ENCODE results near the gene MLLT10.
A peak's percentile ranks its signal among the peaks of the same experiment; 100 is the strongest.

Gene MLLT10

DNA sequence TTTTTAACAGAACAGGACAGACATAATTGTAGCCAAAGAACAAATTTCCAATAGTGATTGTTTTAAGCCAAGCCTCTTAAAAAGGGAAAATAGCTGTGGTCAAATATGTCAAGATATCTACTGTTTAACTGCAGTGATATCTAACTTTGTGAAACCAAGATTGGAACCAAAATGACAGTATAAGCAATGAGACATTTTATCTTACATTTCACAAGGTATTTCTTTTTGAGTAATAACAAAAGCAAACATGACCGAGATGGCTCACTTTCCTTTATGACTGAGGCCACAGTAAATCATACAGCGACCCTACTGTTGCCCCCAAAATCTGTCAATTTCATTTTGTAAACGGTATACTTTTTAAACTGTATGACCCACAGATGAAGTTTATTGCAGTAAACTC is 215.8 kb downstream of the MLLT10 start:
- no peak for DNase-seq

DNA sequence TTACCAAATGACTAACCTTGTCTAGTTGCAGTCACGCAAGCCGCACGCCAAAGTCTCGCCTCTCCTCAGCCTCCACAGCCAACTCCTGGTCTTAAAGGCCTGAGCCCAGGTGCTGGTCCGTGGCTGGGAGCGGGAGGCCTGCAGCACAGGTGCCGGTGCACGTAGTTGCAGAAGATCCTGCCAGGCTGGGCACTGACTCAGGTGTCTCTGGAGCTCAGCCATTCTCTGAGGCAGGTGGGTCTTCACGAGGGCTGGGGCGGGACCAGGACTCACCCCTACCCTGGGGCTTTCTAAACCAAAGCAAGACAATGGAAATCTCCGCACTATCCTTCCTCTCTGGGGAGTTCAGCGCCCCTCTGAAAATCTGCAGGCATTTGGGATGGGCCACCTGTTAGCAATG is 216.4 kb downstream of the MLLT10 start:
- no peak for DNase-seq

GRCh38 chr10:21751341-21752310 is 217.6 kb downstream of the MLLT10 start:
- DNase-seq: no peak

DNA sequence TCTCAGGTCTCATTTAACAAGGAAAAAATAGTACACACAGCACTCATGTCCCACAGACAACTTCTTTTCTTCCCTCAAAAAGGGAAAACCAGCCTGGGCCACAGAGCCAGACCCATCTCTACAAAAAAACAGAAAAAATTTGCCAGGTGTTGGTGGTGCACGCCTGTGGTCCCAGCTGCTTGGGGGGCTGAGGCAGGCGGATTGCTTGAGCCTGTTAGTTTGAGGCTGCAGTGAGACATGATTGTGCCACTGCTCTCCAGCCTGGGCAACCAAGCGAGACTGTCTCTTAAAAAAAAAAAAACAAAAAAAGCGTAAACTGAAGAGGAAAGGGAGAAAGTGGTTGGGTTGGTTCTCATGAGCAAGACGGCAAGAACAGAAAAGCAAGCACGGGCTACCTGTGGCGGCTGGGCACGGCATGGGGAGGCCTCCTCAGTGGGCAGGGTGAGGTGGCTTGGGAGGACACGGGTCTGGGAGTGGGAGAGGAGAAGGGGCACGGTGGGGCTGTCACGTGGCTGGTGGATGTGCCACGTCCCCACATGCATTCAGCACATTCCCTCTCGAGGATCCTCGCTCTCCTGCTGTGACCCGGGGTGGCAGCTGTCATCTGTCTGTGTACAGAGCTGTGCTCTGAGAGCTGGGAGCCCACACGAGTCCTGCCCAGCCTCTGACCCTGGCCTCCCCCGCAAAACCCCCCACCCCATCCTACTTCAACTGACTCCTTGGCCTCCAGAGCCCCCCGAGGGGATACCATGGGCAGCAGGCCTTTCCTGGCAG is 219.7 kb downstream of the MLLT10 start:
- DNase-seq: no peak

- peak; percentile 47 for DNase-seq
These were observed 220.5 kb downstream of the MLLT10 start for GRCh38 chr10:21754410-21755011.

DNA sequence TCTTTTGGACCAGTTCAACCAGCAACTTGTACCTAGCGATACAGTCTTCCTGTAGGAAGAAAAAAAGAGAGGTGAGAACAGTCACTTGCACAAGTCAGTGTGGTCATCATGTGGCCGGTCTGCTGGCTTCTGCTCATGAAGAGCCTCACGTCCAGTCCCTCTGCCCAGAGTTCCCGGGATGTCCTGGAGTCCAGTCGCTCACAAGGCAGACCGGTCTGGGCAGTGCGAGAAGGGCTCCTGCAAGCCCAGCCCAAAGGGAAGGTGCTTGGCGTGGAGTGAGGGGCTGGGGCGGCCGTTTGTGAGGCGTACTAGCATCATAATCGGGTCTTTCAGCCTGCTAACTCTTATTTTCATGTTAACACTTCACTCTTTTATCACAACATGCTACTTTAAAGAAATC is 222.7 kb downstream of the MLLT10 start:
- peak; percentile 38 for DNase-seq

- no peak for DNase-seq
These were observed 223.3 kb downstream of the MLLT10 start for GRCh38 chr10:21757185-21757901.

GRCh38 chr10:21758239-21758638 is 224.2 kb downstream of the MLLT10 start:
- peak; percentile 30 for DNase-seq

DNA sequence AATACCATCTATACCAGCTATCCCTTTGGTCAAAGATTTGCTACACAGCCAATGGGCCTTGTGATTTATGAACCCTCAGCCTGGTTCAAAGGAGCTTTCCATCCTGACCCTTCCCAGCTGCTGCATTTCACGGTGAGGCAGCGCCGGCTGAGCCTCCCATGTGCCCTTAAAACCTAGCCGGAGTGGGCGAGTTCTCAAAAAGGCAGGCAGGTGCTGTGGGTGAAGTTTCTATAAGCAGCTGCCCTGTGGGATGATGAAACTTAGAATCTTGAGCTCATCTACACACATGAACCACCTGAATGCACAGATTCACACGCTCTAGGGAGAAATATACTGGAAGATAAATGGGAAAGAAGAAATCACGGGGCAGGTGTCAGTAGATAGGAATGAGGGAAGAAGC is 224.7 kb downstream of the MLLT10 start:
- no peak for DNase-seq

DNA sequence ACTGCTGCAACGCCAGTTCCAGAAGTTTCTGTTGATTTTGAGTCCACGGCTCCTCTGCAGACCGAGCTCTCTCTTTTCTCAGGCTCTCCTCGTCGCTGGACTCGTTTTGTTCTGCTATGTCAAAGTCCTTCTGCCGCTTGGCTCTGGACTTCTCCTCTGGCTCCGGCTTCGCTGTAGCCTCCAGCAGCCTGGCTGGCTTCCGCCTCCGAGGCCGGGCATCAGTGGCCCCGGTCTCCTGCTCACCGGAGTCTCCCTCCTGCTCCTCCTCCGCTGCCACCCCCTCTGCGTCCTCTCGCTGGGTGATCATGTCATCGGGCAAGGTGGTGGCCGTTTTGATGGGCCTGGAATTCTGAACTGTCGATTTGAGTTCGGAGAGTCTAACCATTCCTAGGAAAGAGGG is 225.2 kb downstream of the MLLT10 start:
- DNase-seq: peak; percentile 30

DNA sequence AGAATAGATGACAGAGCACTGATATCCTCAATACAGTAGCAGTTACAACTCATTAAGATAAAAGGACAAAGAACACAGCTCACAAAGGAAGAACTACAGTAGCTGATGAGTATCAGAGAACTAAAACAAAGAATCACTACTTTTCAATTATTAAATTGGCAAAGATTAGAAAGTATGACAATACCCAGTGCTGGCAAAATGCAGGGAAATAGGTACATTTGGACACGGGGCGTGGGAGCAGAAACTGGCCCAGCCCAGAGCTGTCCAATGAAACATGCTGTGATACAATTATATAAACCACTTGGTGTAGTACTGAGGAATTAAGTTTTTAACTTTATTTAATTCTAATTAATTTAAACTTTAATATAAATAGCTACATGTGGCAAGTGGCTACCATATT is 226.3 kb downstream of the MLLT10 start:
- no peak for DNase-seq

DNA sequence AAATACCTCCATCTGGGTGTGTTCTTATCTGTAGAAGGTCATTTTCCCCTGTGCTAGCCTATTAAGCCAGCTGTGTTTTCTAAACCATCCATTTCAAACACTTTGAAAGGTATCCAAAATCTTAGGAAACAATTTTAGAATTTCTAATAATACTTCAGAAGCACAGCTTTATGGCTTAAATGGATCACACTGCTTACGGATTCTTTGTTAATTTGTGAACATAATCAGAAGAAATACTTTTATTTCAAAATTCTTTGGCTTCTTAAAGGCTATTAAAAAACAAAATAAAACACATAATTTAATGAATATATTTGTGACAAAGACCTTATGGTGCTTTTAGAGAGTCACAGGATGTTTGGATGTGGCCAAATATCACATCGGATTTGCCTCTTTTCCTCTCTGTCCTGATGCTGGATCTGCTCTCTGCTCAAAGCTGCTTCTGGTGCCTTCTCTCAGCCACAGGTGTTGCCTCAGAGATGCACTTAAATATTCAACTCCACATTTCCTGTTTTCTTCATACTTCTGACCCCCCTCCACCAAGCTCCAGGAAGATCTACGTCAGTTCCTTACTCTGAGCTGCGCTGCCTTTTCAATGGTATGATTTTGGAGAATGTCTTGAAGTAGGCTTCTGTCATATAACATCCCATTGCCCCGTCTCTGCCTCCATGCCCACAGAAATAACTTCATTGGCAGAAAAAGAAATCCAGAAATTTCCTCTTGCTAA is 230.6 kb downstream of the MLLT10 start:
- DNase-seq: no peak

DNA sequence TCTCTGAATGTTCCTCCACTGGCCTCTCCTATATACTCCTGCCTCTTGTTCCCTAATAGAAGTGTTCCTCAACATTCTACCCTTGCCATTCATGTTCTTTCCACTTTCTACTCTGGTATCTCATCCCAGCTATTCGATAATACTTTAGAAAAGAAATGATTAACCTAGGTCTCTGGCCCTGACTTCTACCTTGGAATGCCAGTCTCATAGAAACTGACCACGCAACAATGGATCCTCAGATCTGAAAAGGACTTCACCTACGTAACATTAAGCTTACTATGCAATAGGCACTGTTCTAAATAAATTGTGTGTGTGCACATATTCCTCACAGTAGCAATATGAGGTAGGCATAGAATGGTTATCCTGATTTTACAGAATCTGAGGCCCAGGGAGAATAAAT is 235.0 kb downstream of the MLLT10 start:
- no peak for DNase-seq

DNA sequence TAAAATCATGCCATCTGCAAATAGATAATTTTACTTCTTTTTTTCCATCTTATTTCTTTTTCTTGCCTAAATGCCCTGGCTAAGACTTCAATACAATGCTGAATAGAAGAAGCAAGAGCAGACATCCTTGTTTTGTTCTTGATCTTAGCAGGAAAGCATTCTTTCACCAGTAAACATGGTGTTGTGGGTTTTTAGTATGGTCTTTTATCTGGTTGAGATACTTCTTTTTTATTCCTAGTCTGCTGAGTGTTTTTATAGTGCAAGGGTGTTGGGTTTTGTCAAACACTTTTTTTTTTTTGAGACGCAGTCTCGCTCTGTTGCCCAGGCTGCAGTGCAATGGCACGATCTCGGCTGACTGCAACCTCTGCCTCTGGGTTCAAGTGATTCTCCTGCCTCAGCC is 237.2 kb downstream of the MLLT10 start:
- no peak for DNase-seq

DNA sequence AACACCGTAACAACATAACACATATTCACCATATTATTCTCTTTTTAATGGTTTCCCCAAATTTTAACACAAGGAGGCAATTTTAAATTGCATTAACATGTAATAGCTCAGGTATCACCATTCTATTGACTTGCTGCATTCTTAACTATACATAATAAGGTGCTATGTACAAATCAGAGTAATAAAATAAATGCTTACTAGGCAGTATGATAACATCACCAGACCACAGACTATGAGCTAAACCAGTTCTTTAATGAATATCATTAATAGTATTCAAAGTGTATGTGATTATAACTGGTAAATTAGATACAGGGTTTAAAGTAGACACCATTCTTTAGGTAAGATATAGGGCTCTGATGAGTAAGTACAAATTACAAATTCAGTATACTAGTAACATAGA is 242.9 kb downstream of the MLLT10 start:
- no peak for DNase-seq

- no peak for DNase-seq
These were observed 257.2 kb downstream of the MLLT10 start for GRCh38 chr10:21791276-21791675.

Data from activated CD8-positive, alpha-beta memory T cell treated with anti-CD3 and anti-CD28 coated beads for 24 hours (primary cell).